Measurements from ENCODE around the gene ZCCHC2.

The ZCCHC2 gene

GRCh38 chr18:62606106-62606505 lies 83.3 kb downstream of the ZCCHC2 start:
- DNase-seq (ENCODE audit: low read depth in 2 of 3, low spot score in 1 of 3), result no peak

GRCh38 chr18:62607302-62607701 lies 84.5 kb downstream of the ZCCHC2 start:
- DNase-seq (ENCODE audit: low read depth in 2 of 3, low spot score in 1 of 3), result no peak

GRCh38 chr18:62607708-62608428 lies 85.0 kb downstream of the ZCCHC2 start:
- no peak for DNase-seq (ENCODE audit: low read depth in 2 of 3, low spot score in 1 of 3)

- no peak for DNase-seq (ENCODE audit: low read depth in 2 of 3, low spot score in 1 of 3)
These were observed 86.9 kb downstream of the ZCCHC2 start for GRCh38 chr18:62609764-62610163.

- DNase-seq (ENCODE audit: low read depth in 2 of 3, low spot score in 1 of 3), result no peak
These were observed 87.5 kb downstream of the ZCCHC2 start for GRCh38 chr18:62610351-62610700.

GRCh38 chr18:62610701-62611411 lies 88.0 kb downstream of the ZCCHC2 start:
- DNase-seq (ENCODE audit: low read depth in 2 of 3, low spot score in 1 of 3), result no peak

GRCh38 chr18:62611453-62612288 lies 88.8 kb downstream of the ZCCHC2 start:
- no peak for DNase-seq (ENCODE audit: low read depth in 2 of 3, low spot score in 1 of 3)

- no peak for DNase-seq (ENCODE audit: low read depth in 2 of 3, low spot score in 1 of 3)
These were observed 89.4 kb downstream of the ZCCHC2 start for GRCh38 chr18:62612289-62612645.

- DNase-seq (ENCODE audit: low read depth in 2 of 3, low spot score in 1 of 3), result no peak
These were observed 90.0 kb downstream of the ZCCHC2 start for GRCh38 chr18:62612776-62613175.

- no peak for DNase-seq (ENCODE audit: low read depth in 2 of 3, low spot score in 1 of 3)
These were observed 91.7 kb downstream of the ZCCHC2 start for GRCh38 chr18:62614494-62614893.

- DNase-seq (ENCODE audit: low read depth in 2 of 3, low spot score in 1 of 3), result no peak
These were observed 93.5 kb downstream of the ZCCHC2 start for GRCh38 chr18:62616331-62616805.

GRCh38 chr18:62617793-62618591 lies 95.2 kb downstream of the ZCCHC2 start:
- no peak for DNase-seq (ENCODE audit: low read depth in 2 of 3, low spot score in 1 of 3)

- no peak for DNase-seq (ENCODE audit: low read depth in 2 of 3, low spot score in 1 of 3)
These were observed 95.9 kb downstream of the ZCCHC2 start for GRCh38 chr18:62618735-62619134.

GRCh38 chr18:62621546-62621945 lies 98.7 kb downstream of the ZCCHC2 start:
- DNase-seq (ENCODE audit: low read depth in 2 of 3, low spot score in 1 of 3), result no peak

- DNase-seq (ENCODE audit: low read depth in 2 of 3, low spot score in 1 of 3), result no peak
These were observed 102.2 kb downstream of the ZCCHC2 start for GRCh38 chr18:62625019-62625418.

Data from stimulated activated CD4-positive, alpha-beta T cell treated with anti-CD3 and anti-CD28 coated beads, Interleukin-12 subunit alpha, Interleukin-12 subunit beta, amount 100 ng/mL, for 48 hours (primary cell).